GM19397 (cell line): Measurements from ENCODE around the gene MTCH1.

Experiments
- ATAC-seq: cut with Tn5 transposase; IDR thresholded peaks from one replicate; pipeline ENCODE4 v1.9.1; 2021; ENCODE audit warnings: mild to moderate bottlenecking, moderate library complexity; ENCODE audit not compliant: unreplicated experiment

MTCH1 gene

DNA sequence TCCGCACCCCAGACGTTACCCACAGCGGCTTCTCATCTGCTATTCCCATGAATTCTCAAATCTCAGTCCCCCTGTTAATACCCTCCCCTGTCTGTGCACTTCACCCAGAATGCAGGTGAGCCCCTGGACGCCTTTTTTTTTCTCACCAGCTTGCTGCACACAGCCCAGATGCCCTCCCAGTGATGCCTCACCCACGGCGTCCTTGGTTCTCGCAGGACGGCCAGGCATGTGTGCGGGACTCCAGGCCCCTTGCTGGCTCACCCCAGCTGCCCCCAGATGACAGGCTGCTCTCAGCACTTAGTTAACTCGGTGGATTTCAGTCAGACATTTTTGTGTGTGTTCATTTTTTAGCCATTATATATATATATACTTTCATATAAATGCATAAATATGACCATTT, 56.8 kb downstream of the MTCH1 start:
- no peak for ATAC-seq

GRCh38 chr6:36928547-36928918, 57.5 kb downstream of the MTCH1 start:
- no peak for ATAC-seq

- no peak for ATAC-seq
These were observed 58.1 kb downstream of the MTCH1 start for GRCh38 chr6:36927691-36928546.

- ATAC-seq, result no peak
These were observed 59.1 kb downstream of the MTCH1 start for GRCh38 chr6:36926708-36927513.

DNA sequence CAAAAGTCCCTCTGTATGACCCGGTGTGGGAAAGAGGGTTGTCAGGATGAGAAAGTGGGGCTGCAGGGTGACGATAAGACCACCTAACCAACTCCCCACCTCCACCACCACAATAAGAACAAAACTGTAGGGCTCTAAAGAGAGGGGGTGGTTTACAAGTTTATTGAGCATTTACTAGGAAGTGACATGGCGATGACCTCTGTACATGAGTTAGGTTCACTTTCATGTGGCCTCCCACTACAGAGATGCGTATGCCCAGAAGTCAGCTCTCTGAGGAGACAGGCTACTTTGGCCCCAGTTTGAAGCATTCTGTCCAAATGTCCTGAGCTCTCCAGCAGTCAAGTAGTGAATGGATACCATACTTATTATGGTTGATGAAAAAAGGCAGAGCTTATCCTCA, 60.2 kb downstream of the MTCH1 start:
- no peak for ATAC-seq

DNA sequence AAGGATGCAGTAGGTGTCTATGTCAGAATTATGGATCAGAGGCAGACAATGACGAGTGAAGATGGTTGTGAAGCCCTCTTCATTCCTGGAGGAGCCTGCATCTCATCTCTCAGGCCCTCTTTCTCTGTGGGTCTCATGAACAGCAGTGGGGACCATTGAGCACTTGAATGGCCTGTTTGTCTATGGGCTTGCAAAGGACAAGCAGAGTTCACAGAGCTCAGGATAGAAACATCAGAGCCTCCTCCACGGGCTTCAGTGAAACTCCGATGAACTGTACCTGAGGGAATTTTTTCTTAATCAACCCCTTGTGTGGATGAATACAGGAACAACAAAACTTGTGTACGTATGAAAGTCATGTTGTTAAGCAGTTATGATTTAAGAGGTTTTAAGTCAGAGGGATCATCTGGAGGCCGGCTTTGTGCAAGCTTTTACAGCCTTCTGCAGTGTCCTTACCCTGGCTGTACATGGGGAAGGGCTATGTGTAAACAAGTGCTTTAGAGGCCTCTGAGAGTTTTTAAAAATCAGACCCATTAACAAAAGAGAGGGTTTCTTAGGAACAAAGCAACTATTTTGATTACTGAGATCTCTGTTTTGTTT, 61.1 kb downstream of the MTCH1 start:
- no peak for ATAC-seq

DNA sequence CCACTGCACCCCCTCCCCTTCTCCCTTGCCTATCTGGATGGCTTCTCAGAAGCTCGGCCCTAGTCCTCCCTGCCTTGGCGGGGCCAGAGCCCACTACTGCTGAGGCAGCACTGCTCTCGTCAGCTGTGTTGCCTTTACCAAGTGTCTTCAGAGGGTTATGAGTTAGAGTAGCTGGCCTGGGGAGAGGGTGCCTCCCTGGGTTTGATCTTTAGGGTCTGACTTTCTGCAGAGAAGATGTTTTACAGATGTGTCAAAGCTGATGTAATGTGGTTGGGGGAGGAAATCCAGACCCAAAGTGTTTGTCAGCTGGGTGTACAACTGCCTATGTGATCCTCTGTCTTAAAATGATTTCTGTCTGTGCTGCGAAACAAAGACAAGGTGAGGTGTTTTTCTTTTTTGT, 61.9 kb downstream of the MTCH1 start:
- ATAC-seq, result no peak

- no peak for ATAC-seq
These were observed 65.5 kb downstream of the MTCH1 start for GRCh38 chr6:36920546-36920945.

GRCh38 chr6:36920049-36920448, 65.9 kb downstream of the MTCH1 start:
- no peak for ATAC-seq
